GM12878 (cell line): ENCODE measurements around the gene THAP6.

Source experiments
- TF ChIP-seq, protein P1 (sequence below), 3 experiments: IDR thresholded peaks in 2 of 3; conservative IDR thresholded peaks in 1 of 3; 2 replicates each; pipeline ENCODE4 v1.5.1; 2011; ENCODE audit warnings: low read depth in 3 of 3, low read length in 3 of 3, mild to moderate bottlenecking in 3 of 3, control low read depth in 2 of 3, moderate library complexity in 2 of 3, inconsistent platforms in 1 of 3, mixed read lengths in 1 of 3; ENCODE audit not compliant: control insufficient read depth in 2 of 3, insufficient read depth in 1 of 3; ENCODE audit errors: extremely low read depth in 1 of 3
- TF ChIP-seq, protein P2 (sequence below): fragments of 450-650 bp; formaldehyde crosslinking; IDR thresholded peaks from 2 replicates; pipeline ENCODE4 v1.4.0; 2020; ENCODE audit warnings: mild to moderate bottlenecking, moderate library complexity

DNA sequence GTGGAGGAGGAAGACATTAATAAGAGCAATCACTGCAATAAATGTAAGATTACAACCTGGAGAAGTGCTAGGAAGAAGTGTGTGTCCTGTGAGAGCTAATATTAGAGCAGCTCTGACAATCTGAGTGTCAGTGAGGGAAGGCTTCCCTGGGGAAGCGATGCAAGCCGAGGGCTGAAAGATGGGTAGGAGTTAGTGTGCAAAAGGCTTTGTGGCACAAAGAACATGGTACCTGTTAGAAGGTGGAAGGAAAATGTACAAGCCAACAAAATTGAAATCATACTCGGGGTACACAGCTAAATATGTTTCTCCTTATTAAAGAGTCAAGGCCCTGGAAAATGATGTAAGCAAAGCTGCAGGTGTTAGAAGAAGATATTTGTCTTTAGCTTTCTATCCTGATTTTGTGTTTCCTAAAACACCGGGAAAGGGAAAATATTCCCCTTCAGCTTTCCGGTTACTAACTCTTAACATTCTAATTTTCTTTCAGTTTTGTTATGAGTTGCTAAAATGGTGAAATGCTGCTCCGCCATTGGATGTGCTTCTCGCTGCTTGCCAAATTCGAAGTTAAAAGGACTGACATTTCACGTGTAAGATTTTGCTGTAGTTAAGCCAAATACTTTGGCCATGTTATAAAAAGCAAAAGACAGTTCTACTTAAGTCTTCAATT, 808 bp downstream of the THAP6 start:
- TF ChIP-seq, protein P1, sequence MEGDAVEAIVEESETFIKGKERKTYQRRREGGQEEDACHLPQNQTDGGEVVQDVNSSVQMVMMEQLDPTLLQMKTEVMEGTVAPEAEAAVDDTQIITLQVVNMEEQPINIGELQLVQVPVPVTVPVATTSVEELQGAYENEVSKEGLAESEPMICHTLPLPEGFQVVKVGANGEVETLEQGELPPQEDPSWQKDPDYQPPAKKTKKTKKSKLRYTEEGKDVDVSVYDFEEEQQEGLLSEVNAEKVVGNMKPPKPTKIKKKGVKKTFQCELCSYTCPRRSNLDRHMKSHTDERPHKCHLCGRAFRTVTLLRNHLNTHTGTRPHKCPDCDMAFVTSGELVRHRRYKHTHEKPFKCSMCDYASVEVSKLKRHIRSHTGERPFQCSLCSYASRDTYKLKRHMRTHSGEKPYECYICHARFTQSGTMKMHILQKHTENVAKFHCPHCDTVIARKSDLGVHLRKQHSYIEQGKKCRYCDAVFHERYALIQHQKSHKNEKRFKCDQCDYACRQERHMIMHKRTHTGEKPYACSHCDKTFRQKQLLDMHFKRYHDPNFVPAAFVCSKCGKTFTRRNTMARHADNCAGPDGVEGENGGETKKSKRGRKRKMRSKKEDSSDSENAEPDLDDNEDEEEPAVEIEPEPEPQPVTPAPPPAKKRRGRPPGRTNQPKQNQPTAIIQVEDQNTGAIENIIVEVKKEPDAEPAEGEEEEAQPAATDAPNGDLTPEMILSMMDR (IDR thresholded peaks at IDR 0.05 in 2 of 3, conservative IDR thresholded peaks at IDR 0.05 in 1 of 3; ENCODE audit: control insufficient read depth in 2 of 3, extremely low read depth in 1 of 3, insufficient read depth in 1 of 3, low read depth in 3 of 3, low read length in 3 of 3), result no peak
- TF ChIP-seq, protein P2, sequence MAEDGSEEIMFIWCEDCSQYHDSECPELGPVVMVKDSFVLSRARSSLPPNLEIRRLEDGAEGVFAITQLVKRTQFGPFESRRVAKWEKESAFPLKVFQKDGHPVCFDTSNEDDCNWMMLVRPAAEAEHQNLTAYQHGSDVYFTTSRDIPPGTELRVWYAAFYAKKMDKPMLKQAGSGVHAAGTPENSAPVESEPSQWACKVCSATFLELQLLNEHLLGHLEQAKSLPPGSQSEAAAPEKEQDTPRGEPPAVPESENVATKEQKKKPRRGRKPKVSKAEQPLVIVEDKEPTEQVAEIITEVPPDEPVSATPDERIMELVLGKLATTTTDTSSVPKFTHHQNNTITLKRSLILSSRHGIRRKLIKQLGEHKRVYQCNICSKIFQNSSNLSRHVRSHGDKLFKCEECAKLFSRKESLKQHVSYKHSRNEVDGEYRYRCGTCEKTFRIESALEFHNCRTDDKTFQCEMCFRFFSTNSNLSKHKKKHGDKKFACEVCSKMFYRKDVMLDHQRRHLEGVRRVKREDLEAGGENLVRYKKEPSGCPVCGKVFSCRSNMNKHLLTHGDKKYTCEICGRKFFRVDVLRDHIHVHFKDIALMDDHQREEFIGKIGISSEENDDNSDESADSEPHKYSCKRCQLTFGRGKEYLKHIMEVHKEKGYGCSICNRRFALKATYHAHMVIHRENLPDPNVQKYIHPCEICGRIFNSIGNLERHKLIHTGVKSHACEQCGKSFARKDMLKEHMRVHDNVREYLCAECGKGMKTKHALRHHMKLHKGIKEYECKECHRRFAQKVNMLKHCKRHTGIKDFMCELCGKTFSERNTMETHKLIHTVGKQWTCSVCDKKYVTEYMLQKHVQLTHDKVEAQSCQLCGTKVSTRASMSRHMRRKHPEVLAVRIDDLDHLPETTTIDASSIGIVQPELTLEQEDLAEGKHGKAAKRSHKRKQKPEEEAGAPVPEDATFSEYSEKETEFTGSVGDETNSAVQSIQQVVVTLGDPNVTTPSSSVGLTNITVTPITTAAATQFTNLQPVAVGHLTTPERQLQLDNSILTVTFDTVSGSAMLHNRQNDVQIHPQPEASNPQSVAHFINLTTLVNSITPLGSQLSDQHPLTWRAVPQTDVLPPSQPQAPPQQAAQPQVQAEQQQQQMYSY, result no peak
